ENCODE results near the gene SLC15A2.
"Not testable (repeated sequence)": the region's sequence is repeated elsewhere in the genome, so short reads cannot be mapped to it uniquely, and the experiment has no call there.

Gene SLC15A2

DNA sequence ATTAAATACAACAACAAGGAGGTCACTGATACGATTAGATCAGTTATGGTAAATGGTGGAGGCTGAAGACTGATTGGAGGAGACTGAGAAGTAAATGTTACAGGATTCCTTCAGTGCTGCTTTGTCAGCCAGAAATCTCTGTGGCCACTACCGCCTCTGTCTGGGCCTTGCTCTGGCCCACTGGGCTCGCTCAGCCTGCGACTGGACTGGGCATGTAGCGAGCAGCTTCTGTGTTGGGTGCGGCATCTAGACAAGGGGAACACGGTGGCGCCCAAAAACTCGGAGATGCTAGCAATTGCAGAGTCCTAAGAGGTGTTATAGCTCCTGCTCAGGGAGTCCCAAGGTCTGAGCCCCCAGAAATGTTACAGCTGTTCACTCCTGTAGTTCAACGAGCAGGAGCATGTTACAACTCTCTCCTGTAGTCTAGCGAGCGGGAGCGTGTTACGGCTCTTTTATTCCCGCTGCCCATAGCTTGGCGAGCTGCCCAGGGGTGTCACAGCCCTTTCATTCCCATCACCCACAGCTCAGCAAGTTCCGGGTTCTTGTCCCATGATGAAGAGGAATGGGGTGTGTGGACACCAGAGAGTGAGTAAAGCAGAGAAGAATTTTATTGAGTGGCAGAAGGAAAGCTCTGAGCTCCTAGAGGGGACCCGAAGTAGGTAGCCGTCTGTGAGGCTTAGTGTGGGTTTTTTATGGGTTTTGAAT, 24.7 kb downstream of the SLC15A2 start:
- TF ChIP-seq, protein P1, sequence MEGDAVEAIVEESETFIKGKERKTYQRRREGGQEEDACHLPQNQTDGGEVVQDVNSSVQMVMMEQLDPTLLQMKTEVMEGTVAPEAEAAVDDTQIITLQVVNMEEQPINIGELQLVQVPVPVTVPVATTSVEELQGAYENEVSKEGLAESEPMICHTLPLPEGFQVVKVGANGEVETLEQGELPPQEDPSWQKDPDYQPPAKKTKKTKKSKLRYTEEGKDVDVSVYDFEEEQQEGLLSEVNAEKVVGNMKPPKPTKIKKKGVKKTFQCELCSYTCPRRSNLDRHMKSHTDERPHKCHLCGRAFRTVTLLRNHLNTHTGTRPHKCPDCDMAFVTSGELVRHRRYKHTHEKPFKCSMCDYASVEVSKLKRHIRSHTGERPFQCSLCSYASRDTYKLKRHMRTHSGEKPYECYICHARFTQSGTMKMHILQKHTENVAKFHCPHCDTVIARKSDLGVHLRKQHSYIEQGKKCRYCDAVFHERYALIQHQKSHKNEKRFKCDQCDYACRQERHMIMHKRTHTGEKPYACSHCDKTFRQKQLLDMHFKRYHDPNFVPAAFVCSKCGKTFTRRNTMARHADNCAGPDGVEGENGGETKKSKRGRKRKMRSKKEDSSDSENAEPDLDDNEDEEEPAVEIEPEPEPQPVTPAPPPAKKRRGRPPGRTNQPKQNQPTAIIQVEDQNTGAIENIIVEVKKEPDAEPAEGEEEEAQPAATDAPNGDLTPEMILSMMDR (IDR thresholded peaks at IDR 0.05; ENCODE audit: control insufficient read depth, insufficient read depth, low read depth, low read length, missing control alignments), result no peak
- H3K4me3 ChIP-seq (ENCODE audit: control insufficient read depth, low read depth, low read length), result no peak overlapping the region
- DNase-seq (ENCODE audit: low read depth), result no peak

DNA sequence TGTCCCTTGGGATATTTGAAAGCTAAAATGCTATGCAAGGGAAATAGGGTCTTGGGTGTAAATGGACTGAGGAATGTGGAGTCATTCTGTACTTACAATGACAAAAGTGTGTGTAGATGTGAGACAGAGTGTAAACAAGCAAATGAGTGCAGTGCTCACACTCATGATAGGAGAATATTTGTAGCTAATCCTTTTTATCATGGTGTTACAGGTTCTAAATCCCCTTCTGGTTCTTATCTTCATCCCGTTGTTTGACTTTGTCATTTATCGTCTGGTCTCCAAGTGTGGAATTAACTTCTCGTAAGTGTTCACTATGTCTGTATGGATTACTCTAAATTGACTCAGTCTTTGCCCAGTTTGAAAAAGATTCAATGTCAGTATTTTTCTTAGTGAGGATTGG, 30.5 kb downstream of the SLC15A2 start:
- no peak for DNase-seq (ENCODE audit: low read depth)
- TF ChIP-seq, protein P1 (IDR thresholded peaks at IDR 0.05; ENCODE audit: control insufficient read depth, insufficient read depth, low read depth, low read length, missing control alignments), result no peak
- no peak overlapping the region for H3K4me3 ChIP-seq (ENCODE audit: control insufficient read depth, low read depth, low read length)

- TF ChIP-seq, protein P1 (IDR thresholded peaks at IDR 0.05; ENCODE audit: control insufficient read depth, insufficient read depth, low read depth, low read length, missing control alignments), result no peak
- DNase-seq (ENCODE audit: low read depth), result no peak
- H3K4me3 ChIP-seq (ENCODE audit: control insufficient read depth, low read depth, low read length), result no peak overlapping the region
These were observed 32.2 kb downstream of the SLC15A2 start for GRCh38 chr3:121926380-121926779.

GRCh38 chr3:121938141-121938855, 44.1 kb downstream of the SLC15A2 start:
- not testable (repeated sequence) for DNase-seq (ENCODE audit: low read depth); H3K4me3 ChIP-seq (ENCODE audit: control insufficient read depth, low read depth, low read length)

DNA sequence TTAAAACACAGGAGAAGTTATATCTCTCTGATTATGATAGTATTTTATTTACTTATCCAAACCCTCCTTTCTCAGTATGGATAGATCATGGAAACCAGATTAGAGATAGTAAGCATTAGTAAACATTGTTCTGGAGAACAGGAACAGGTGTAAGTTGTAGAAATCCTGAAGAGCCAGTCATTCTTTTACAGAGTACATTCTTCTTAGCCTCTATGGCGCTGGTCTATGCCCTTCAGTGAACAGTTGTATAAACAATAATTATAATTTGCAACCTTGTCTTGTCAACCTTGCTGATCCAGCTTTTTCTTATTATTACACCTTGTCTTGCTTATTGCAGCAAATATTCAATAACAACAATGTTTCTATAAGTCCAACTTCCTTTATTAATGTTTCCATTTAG, 47.4 kb downstream of the SLC15A2 start:
- TF ChIP-seq, protein P1 (IDR thresholded peaks at IDR 0.05; ENCODE audit: control insufficient read depth, insufficient read depth, low read depth, low read length, missing control alignments), result no peak

DNA sequence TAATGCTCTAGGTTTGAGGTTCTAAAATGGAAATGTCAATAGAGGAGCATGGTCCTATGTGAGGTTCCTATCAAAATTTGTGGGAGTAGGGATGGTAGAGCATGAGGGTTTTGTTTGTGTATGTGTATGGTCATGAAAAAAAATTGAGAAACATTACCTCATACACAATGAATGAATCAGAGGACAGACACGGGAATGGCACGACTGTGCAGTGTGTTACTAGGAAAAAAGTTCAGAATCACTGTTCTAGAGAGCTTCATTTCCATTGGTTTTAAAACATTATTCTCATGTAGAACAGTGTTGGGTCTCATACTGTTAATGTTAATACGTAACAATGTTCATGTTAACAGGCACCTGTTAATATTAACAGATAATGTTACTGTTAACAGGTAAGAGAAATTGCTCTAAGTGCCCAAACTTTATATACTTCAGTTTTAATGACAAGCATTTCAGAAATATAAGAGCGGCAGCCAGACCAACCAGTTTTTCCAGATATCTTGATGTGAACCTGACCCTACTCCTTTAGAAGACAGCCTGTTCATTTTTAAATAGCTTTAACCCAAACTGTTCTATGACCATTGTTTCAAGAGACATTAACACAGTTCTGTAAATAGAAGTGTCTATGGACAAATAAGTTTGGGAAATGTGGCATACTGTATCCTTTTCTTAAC, 48.0 kb downstream of the SLC15A2 start:
- no peak overlapping the region for H3K4me3 ChIP-seq (ENCODE audit: control insufficient read depth, low read depth, low read length)
- DNase-seq (ENCODE audit: low read depth), result no peak

More for the DNA sequence above, 47.4 kb downstream of the SLC15A2 start:
- no peak for DNase-seq (ENCODE audit: low read depth)
- no peak overlapping the region for H3K4me3 ChIP-seq (ENCODE audit: control insufficient read depth, low read depth, low read length)

More for the DNA sequence above, 48.0 kb downstream of the SLC15A2 start:
- TF ChIP-seq, protein P1 (IDR thresholded peaks at IDR 0.05; ENCODE audit: control insufficient read depth, insufficient read depth, low read depth, low read length, missing control alignments), result no peak
